RWPE2 (cell line): Measurements from ENCODE around the gene FOXB1.

Experiments
- ATAC-seq: fragments of 200-7000 bp; cut with Tn5 transposase; 3 replicates; pipeline ENCODE4 v1.9.1; 2021; ENCODE audit warnings: low read depth
- DNase-seq: peaks from one replicate; pipeline ENCODE4 v3.0.0-alpha.2; 2020; ENCODE audit warnings: low spot score
- H3K27ac ChIP-seq: fragments of 450-650 bp; 2 replicates; pipeline ENCODE4 v1.5.1; 2017; ENCODE audit warnings: mild to moderate bottlenecking; ENCODE audit not compliant: poor library complexity, severe bottlenecking
- H3K27me3 ChIP-seq: fragments of 250-450 bp; sonication (Bioruptor Pico); 2 replicates; pipeline ENCODE4 v1.5.1; 2021; ENCODE audit warnings: mild to moderate bottlenecking, moderate library complexity; ENCODE audit not compliant: insufficient read depth, poor library complexity, severe bottlenecking
- H3K36me3 ChIP-seq: fragments of 250-450 bp; sonication (Bioruptor Pico); 2 replicates; pipeline ENCODE4 v1.5.1; 2020; ENCODE audit warnings: low read depth, mild to moderate bottlenecking, moderate library complexity
- H3K4me1 ChIP-seq: fragments of 250-450 bp; sonication (Bioruptor Pico); 2 replicates; pipeline ENCODE4 v1.5.1; 2021; ENCODE audit warnings: mild to moderate bottlenecking, moderate library complexity; ENCODE audit not compliant: insufficient read depth, poor library complexity, severe bottlenecking
- H3K4me3 ChIP-seq: fragments of 250-450 bp; sonication (Bioruptor Pico); 2 replicates; pipeline ENCODE4 v1.5.1; 2021; ENCODE audit warnings: mild to moderate bottlenecking, moderate library complexity; ENCODE audit not compliant: severe bottlenecking
- H3K9me3 ChIP-seq: fragments of 250-450 bp; sonication (Bioruptor Pico); 2 replicates; pipeline ENCODE4 v1.5.1; 2021; ENCODE audit warnings: mild to moderate bottlenecking, moderate library complexity; ENCODE audit not compliant: severe bottlenecking
- TF ChIP-seq, protein P1 (sequence below): fragments of 450-650 bp; IDR thresholded peaks from one replicate; pipeline ENCODE4 v1.5.1; 2017; ENCODE audit warnings: mild to moderate bottlenecking, moderate library complexity; ENCODE audit not compliant: poor library complexity, severe bottlenecking

Gene FOXB1

DNA sequence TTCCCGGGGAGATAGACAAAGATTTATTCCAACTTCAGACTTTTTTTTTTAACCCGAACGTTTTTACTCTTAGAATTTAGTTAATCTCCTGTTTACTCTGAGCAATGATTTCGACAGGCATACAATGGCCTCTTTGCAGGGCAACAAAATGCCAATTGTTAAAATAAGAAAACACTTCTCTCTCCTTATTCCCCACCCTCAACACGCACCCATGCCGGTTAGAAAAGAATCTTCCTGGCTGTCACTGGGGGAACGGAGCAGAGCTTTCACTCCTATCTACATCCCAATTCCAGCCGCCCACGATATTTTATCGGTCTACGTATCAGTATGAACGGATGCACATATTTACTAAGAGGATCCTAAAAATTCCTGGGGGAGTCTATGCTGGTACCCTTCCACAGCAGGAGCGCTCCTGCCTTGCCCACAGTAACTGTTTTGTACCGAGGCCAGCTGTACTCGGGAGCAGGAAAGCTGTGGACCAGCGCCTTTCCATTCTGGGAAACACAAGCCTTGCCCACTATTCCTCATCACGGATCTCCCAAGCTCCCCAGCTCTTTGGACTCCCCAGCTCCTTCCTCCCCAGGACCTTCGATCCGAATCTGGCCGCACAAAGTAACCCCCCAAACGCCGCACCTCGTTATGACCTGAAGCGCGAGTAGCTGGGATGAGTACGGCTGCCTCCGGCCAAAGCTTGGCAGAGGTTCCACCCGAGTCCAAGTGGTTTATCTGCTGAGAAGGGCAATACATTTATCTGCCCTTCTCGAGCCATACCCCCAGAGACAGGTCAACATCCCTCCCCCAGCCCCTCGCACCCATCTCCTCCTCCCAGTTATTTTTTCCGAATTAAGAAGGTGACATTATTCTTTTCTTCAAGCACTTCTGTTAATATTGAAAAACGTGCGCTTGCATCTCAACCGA is 2.2 kb upstream of the FOXB1 start:
- Histone ChIP-seq H3K27ac (no peak overlapping the region), H3K27me3 (peaks cover 99% of the 10 kb centered on the region), H3K9me3 (no peaks in the 10 kb centered on the region), H3K4me1 (peaks cover 3% of the 10 kb centered on the region), H3K4me3 (no peak overlapping the region), H3K36me3 (no peaks in the 10 kb centered on the region)
- DNase-seq, result no peak
- no peak for ATAC-seq
- TF ChIP-seq, protein P1, sequence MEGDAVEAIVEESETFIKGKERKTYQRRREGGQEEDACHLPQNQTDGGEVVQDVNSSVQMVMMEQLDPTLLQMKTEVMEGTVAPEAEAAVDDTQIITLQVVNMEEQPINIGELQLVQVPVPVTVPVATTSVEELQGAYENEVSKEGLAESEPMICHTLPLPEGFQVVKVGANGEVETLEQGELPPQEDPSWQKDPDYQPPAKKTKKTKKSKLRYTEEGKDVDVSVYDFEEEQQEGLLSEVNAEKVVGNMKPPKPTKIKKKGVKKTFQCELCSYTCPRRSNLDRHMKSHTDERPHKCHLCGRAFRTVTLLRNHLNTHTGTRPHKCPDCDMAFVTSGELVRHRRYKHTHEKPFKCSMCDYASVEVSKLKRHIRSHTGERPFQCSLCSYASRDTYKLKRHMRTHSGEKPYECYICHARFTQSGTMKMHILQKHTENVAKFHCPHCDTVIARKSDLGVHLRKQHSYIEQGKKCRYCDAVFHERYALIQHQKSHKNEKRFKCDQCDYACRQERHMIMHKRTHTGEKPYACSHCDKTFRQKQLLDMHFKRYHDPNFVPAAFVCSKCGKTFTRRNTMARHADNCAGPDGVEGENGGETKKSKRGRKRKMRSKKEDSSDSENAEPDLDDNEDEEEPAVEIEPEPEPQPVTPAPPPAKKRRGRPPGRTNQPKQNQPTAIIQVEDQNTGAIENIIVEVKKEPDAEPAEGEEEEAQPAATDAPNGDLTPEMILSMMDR, result no peak

DNA sequence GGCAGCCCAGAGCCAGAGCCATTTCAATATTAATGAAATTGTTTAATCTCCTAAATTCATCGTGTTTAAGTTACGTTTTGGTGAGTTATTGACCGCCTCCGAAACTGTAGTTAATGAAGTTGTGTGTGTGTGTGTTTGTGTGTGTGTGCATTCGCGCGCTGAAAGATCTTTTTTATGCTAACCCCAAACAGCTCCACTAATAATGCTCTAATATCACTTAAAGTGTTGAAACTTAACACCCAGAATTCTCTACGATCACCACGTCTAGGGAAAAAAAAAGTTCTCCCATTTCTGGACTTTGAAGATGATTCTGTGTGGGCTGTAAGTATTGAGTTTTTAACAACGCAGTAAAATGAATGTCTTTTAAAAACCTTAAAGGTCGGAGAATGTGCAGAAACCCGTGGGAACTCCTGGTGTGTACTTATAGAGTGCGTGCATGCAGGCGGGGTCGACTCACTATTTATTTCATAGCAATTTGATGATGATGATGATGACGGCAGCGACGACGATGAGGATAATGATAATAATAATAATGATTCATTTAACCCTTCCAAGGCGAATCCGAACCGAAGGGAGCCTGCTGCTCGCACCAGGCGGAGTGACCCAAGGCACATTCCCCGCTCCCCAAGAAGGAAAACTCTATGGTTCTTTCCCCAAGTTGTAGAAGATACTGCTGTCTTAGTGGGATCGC is 1.4 kb upstream of the FOXB1 start:
- Histone ChIP-seq H3K27ac (no peak overlapping the region), H3K4me1 (peaks cover 3% of the 10 kb centered on the region), H3K27me3 (peaks cover 99% of the 10 kb centered on the region), H3K9me3 (no peaks in the 10 kb centered on the region), H3K36me3 (no peaks in the 10 kb centered on the region), H3K4me3 (no peak overlapping the region)
- ATAC-seq (no peak), DNase-seq (no peak)
- TF ChIP-seq, protein P1, result no peak

DNA sequence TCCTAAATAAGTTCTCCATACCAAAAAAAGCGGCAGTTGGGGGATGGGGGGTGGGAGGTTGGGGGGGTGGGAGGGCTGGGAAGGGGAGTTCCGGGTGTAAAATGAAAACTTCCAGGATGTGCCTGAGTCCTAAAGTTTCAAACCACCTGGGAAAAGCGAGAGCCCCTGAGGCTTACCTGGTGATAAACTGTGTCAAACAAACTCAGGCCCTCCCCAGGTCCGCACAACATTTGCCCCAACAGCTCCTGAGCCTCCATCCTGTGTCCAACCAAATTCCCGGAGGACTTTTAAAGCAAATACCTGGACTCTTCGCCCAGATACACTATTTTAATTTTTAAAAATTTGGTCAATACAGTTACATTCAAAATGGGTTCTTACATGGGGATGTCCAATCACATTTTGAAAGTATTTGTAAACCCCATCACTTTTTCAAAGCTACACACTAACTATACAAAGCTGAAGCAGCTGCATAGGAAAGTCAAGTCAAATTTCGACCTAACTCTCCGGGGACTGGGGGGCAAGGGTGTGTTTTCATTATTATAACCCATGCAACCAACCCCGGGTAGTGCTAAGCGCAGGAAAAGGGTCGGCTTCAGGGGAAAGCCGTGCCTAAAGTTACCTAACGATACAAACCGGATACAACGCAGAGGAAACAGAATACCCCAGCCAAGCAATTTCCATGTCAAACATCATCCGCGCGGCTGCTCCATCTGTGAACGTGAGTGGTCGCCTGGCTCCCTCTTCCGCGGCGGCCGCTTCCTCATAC is 685 bp upstream of the FOXB1 start:
- Histone ChIP-seq H3K4me3 (peak overlapping the region; percentile 26), H3K36me3 (no peaks in the 10 kb centered on the region), H3K4me1 (peaks cover 3% of the 10 kb centered on the region), H3K27ac (no peak overlapping the region), H3K27me3 (peaks cover 99% of the 10 kb centered on the region), H3K9me3 (no peaks in the 10 kb centered on the region)
- ATAC-seq (no peak), DNase-seq (no peak)
- TF ChIP-seq, protein P1, result no peak

DNA sequence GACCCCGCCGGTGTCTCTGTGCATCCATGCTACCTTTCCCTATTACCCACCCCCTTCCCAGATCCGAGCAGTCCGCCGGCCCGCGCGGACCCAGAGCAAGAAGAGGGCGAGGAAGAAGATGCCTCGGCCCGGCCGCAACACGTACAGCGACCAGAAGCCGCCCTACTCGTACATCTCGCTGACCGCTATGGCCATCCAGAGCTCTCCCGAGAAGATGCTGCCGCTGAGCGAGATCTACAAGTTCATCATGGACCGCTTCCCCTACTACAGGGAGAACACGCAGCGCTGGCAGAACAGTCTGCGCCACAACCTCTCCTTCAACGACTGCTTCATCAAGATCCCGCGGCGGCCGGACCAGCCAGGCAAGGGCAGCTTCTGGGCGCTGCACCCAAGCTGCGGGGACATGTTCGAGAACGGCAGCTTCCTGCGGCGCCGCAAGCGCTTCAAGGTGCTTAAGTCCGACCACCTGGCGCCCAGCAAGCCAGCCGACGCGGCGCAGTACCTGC is 788 bp downstream of the FOXB1 start:
- Histone ChIP-seq H3K27me3 (peaks cover 99% of the 10 kb centered on the region), H3K36me3 (no peaks in the 10 kb centered on the region), H3K9me3 (no peaks in the 10 kb centered on the region), H3K4me3 (peak overlapping the region; percentile 26), H3K27ac (no peak overlapping the region), H3K4me1 (peaks cover 3% of the 10 kb centered on the region)
- TF ChIP-seq, protein P1, result no peak
- DNase-seq, result peak; percentile 74
- ATAC-seq, result peak; percentile 26
